ENCODE measurements around the gene CCDC86. TPM values are rescaled to one million over a fixed set of nuclear protein-coding genes. Genes with fewer than 3 reads are reported as not detected.

The CCDC86 gene
- total and polyA plus RNA-seq, 12 donors, result 14.7 to 52.4 (median 29.8) TPM

DNA sequence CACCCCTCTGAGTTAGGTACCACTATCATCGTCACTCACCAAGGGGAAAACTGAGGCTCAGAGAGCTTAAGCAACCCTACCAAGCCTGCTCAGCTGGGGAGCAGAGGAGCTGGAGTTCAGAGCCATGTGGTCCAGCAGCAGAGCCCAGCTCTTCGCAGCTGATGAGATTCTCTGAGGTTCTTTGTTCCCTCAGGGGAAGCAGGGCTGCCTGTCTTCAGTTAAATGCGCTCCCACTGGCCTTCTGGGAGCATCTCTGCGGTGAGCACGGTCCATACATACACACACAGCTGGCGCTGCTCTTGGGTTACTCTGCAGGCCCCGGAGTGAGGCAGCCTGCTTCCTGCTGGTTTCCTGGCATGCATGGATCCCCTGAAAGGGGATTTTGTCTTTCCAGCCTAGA lies 19.0 kb downstream of the CCDC86 start:
- DNase-seq, result peak in 2 of 7 donors; percentile 9 to 18
- H3K27me3 ChIP-seq, result no peaks in the 10 kb centered on the region
- H3K4me1 ChIP-seq (replicated peaks in 1 of 2), result no peaks in the 10 kb centered on the region
- no peak overlapping the region for H3K4me3 ChIP-seq
- H3K9me3 ChIP-seq (replicated peaks in 1 of 3), result no peaks in the 10 kb centered on the region
- no peaks in the 10 kb centered on the region for H3K36me3 ChIP-seq (replicated peaks in 1 of 2)
- TF ChIP-seq, protein P1, sequence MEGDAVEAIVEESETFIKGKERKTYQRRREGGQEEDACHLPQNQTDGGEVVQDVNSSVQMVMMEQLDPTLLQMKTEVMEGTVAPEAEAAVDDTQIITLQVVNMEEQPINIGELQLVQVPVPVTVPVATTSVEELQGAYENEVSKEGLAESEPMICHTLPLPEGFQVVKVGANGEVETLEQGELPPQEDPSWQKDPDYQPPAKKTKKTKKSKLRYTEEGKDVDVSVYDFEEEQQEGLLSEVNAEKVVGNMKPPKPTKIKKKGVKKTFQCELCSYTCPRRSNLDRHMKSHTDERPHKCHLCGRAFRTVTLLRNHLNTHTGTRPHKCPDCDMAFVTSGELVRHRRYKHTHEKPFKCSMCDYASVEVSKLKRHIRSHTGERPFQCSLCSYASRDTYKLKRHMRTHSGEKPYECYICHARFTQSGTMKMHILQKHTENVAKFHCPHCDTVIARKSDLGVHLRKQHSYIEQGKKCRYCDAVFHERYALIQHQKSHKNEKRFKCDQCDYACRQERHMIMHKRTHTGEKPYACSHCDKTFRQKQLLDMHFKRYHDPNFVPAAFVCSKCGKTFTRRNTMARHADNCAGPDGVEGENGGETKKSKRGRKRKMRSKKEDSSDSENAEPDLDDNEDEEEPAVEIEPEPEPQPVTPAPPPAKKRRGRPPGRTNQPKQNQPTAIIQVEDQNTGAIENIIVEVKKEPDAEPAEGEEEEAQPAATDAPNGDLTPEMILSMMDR (IDR thresholded peaks at IDR 0.05), result no peak
- TF ChIP-seq POLR2A (IDR thresholded peaks at IDR 0.05), result no peak
- WGBS, 4 donors, result 61 to 77% (median 67%) methylated on average over 4 to 7 of the region's 7 CpGs
- intact Hi-C loops (cut with DNase I), result no loop called here
- no peak overlapping the region for H3K27ac ChIP-seq

DNA sequence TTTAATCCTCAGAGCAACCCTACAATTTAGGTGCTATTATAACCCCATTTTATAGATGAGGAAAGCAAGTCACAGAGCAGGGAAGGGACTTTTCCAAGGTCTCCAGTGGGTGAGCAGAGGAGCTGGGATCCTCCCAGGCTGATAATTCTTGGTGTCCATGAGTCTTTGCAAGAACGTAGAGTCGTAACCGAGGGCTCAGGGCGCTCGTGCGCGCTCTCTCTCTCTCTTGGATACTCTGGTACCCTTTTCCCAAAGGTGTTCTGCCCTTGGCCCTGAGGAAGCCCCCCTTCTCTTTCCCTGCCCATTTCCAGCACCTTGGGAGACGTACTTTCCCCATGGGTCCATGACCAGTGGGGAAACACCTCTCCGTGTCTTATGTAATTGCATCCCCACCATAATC lies 20.3 kb downstream of the CCDC86 start:
- H3K4me3 ChIP-seq, result no peak overlapping the region
- no peaks in the 10 kb centered on the region for H3K27me3 ChIP-seq
- H3K36me3 ChIP-seq (replicated peaks in 1 of 2), result no peaks in the 10 kb centered on the region
- H3K9me3 ChIP-seq (replicated peaks in 1 of 3), result no peaks in the 10 kb centered on the region
- peak in 2 of 7 donors; percentile 3 to 30 for DNase-seq
- no peaks in the 10 kb centered on the region for H3K4me1 ChIP-seq (replicated peaks in 1 of 2)
- 86 to 94% (median 89%) methylated on average over 9 of the region's 9 CpGs for WGBS, 4 donors
- no peak for TF ChIP-seq POLR2A (IDR thresholded peaks at IDR 0.05)
- TF ChIP-seq, protein P1 (IDR thresholded peaks at IDR 0.05), result no peak
- intact Hi-C loops (cut with DNase I), result no loop called here
- H3K27ac ChIP-seq, result no peak overlapping the region

DNA sequence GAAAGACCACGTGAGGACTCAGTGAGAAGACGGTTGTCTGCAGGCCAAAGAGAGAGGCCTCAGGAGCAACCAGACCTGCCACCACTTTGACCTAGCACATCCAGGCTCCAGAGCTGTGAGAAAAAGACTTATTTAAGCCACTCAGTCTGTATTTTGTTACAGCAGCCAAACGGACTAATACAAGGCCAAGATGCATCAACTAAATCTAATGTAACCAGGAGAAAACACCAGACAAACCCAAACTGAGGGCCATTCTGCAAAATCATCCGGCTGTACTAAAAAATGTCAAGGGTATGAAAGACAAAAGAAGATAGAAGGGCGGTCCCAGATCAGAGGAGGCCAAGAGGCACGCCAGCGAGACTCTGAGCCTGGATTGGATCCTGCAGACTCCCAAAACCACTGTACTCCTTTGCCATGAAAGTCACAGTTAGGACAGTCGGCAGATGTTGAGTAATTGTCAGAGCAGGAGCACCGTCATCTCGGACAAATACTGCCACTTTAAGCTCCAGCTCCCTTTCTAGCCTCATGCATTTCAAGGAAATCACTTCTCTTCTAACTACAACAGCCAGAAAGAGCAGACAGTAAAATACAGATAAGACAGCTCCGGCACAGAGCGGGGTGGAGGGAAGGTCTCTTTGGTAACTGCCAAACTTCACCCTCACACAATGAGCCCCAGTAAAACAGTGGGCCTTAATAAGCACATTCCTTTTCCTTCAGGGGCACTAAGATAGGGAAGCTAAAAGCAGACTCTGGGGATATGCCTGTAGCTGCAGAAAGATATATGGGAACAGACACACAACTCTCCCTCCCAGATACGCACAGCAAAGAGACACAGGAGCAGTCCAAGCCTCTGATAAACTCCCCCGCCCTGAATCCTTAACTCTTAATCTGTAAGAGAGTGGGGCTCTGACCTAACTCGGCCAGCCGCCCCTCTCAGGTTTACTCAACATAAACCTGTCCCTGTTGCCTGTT lies 21.9 kb downstream of the CCDC86 start:
- WGBS, 4 donors, result 65 to 74% (median 70%) methylated on average over 16 of the region's 16 CpGs
- no peaks in the 10 kb centered on the region for H3K36me3 ChIP-seq (replicated peaks in 1 of 2)
- peak in 2 of 7 donors; percentile 2 to 9 for DNase-seq
- intact Hi-C loops (cut with DNase I), result no loop called here
- H3K27me3 ChIP-seq, result no peaks in the 10 kb centered on the region
- H3K4me3 ChIP-seq, result no peak overlapping the region
- H3K9me3 ChIP-seq (replicated peaks in 1 of 3), result no peaks in the 10 kb centered on the region
- no peak for TF ChIP-seq POLR2A (IDR thresholded peaks at IDR 0.05)
- TF ChIP-seq, protein P1 (IDR thresholded peaks at IDR 0.05), result no peak
- H3K4me1 ChIP-seq (replicated peaks in 1 of 2), result no peaks in the 10 kb centered on the region
- H3K27ac ChIP-seq, result no peak overlapping the region

DNA sequence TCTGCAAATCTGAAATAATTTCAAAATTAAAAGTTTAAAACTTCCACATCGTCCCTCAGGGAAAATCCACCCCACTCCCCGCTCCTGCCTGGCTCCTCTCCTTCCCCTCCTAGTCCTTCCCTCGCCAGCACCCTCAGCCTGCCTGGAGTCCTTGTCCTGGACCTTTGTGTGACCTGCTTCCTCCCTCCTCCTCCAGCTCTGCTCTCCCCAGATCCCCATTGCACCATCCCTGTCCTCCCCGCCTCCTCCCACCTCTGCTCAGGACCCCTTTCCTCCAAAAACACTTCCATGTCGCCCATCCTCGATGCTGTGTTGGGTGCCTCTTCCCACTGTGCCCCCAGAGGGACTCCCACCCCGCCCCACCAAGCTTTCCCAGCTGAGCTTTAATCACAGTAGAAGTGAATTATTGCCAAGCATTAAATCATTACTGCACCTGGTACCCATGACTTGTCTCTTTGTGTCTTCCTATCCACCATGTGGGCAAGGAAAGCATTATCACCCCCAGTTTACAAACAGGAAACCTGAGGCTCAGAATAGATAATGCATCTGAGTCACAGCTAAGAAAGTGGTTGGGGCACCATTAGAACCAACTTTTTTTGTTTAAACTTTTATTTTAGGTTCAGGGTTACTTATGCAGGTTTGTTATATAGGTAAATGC lies 23.1 kb downstream of the CCDC86 start:
- Histone ChIP-seq H3K4me3 (no peak overlapping the region), H3K27ac (no peak overlapping the region), H3K36me3 (replicated peaks in 1 of 2) (no peaks in the 10 kb centered on the region), H3K27me3 (no peaks in the 10 kb centered on the region), H3K4me1 (replicated peaks in 1 of 2) (no peaks in the 10 kb centered on the region), H3K9me3 (replicated peaks in 1 of 3) (no peaks in the 10 kb centered on the region)
- no peak for TF ChIP-seq POLR2A (IDR thresholded peaks at IDR 0.05)
- TF ChIP-seq, protein P1 (IDR thresholded peaks at IDR 0.05), result no peak
- intact Hi-C loops (cut with DNase I), result no loop called here
- peak in 2 of 7 donors; percentile 11 to 20 for DNase-seq
- 72 to 78% (median 77%) methylated on average over 7 of the region's 7 CpGs for WGBS, 4 donors

Data from adrenal gland (tissue), 12 donors.